Aorta (tissue), 5 donors: ENCODE data around the gene FLNA. TPM values are rescaled to one million over a fixed set of nuclear protein-coding genes. Genes with fewer than 3 reads are reported as not detected.

Experiments
- ATAC-seq: fragments of 200-7000 bp; cut with Tn5 transposase; one replicate; pipeline ENCODE4 v1.9.1; 2022; ENCODE audit warnings: moderate library complexity; ENCODE audit not compliant: low FRiP score
- DNase-seq, 2 donors: peaks; one replicate each; pipeline ENCODE4 v3.0.0-alpha.2; 2020
- H3K27ac ChIP-seq, 2 donors: one replicate each; pipeline ENCODE4 v1.5.1; 2013; ENCODE audit warnings: low read length in 2 of 2, mild to moderate bottlenecking in 2 of 2, moderate library complexity in 2 of 2, control low read depth in 1 of 2, inconsistent platforms in 1 of 2, low read depth in 1 of 2
- H3K27me3 ChIP-seq, 2 donors: one replicate each; pipeline ENCODE4 v1.6.1; 2013; ENCODE audit warnings: control low read depth in 1 of 2, low read length in 1 of 2, mild to moderate bottlenecking in 1 of 2, moderate library complexity in 1 of 2; ENCODE audit not compliant: insufficient read depth in 2 of 2, control insufficient read depth in 1 of 2
- H3K36me3 ChIP-seq, 2 donors: one replicate each; pipeline ENCODE4 v1.6.1; 2013; ENCODE audit warnings: control low read depth in 1 of 2, low read length in 1 of 2, mild to moderate bottlenecking in 1 of 2; ENCODE audit not compliant: insufficient read depth in 2 of 2, control insufficient read depth in 1 of 2
- H3K4me1 ChIP-seq, 2 donors: one replicate each; pipeline ENCODE4 v1.6.1; 2013; ENCODE audit warnings: low read length in 2 of 2, control low read depth in 1 of 2, mild to moderate bottlenecking in 1 of 2, moderate library complexity in 1 of 2; ENCODE audit not compliant: insufficient read depth in 2 of 2, control insufficient read depth in 1 of 2
- H3K4me3 ChIP-seq, 2 donors: one replicate each; pipeline ENCODE4 v1.5.1; 2013; ENCODE audit warnings: low read length in 2 of 2, control low read depth in 1 of 2, mild to moderate bottlenecking in 1 of 2
- H3K9me3 ChIP-seq: one replicate; pipeline ENCODE4 v1.6.1; 2013; ENCODE audit warnings: mild to moderate bottlenecking, low read length; ENCODE audit not compliant: control insufficient read depth
- WGBS, 2 donors: extraction: QIAGEN DNeasy Blood & Tissue Kit; methylation state at CpG; one replicate each; pipeline ENCODE4 v1.1.7; 2013; 5-methylcytosine and 5-hydroxymethylcytosine counted together
- intact Hi-C, 2 donors: fragments of 100-400 bp; cut with DNase I; formaldehyde crosslinking; loops; one replicate each; pipeline versions ENCODE4 v1.14.2 to v1.15.0; 2022
- long read RNA-seq, 2 donors: library from polyadenylated mRNA; unstranded; transcript quantifications; one replicate each; pipeline ENCODE4 v2.0.0, GENCODE V29; 2020 to 2021
- polyA plus RNA-seq, 2 donors: library from polyadenylated mRNA; stranded (reverse); fragments of 200-250 nt; gene quantifications; one replicate each; pipeline ENCODE4 v1.2.3, GENCODE V29; 2013
- total RNA-seq, 2 donors: library from RNA; stranded (reverse); fragmentation: NEBNext Ultra II Directional; extraction: Animal tissue kit (Norgen Biotek cat#: 25700); gene quantifications; one replicate each; pipeline ENCODE4 v1.2.1, GENCODE V29; 2021
- donor health status: healthy with polysubstance abuse.
- donor health status: Bipolar disorder and iron deficiency.
- donor health status: DM: no; HTN: no; CAD: no.
- donor health status: DM: no; HTN: no; CAD: no.
- donor health status: DM: yes; HTN: yes; CAD: no.

Gene FLNA, protein sequence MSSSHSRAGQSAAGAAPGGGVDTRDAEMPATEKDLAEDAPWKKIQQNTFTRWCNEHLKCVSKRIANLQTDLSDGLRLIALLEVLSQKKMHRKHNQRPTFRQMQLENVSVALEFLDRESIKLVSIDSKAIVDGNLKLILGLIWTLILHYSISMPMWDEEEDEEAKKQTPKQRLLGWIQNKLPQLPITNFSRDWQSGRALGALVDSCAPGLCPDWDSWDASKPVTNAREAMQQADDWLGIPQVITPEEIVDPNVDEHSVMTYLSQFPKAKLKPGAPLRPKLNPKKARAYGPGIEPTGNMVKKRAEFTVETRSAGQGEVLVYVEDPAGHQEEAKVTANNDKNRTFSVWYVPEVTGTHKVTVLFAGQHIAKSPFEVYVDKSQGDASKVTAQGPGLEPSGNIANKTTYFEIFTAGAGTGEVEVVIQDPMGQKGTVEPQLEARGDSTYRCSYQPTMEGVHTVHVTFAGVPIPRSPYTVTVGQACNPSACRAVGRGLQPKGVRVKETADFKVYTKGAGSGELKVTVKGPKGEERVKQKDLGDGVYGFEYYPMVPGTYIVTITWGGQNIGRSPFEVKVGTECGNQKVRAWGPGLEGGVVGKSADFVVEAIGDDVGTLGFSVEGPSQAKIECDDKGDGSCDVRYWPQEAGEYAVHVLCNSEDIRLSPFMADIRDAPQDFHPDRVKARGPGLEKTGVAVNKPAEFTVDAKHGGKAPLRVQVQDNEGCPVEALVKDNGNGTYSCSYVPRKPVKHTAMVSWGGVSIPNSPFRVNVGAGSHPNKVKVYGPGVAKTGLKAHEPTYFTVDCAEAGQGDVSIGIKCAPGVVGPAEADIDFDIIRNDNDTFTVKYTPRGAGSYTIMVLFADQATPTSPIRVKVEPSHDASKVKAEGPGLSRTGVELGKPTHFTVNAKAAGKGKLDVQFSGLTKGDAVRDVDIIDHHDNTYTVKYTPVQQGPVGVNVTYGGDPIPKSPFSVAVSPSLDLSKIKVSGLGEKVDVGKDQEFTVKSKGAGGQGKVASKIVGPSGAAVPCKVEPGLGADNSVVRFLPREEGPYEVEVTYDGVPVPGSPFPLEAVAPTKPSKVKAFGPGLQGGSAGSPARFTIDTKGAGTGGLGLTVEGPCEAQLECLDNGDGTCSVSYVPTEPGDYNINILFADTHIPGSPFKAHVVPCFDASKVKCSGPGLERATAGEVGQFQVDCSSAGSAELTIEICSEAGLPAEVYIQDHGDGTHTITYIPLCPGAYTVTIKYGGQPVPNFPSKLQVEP (N-terminal part only)
- total RNA-seq (1,000 to 10,000 TPM; 4,329 to 7,587 TPM), polyA plus RNA-seq (1,000 to 10,000 TPM in 1 of 2 donors, 100 to 1,000 TPM in 1; 515 to 7,857 TPM)
- long read RNA-seq, donor 1, full-length matches to known transcripts: 185 of 10,101 reads
- long read RNA-seq, donor 1, partial matches to known transcripts: 8,490 of 10,101 reads
- long read RNA-seq, donor 1, other reads (novel, unspliced or antisense): 1,426 of 10,101 reads
- long read RNA-seq, donor 2, full-length matches to known transcripts: 118 of 3,025 reads
- long read RNA-seq, donor 2, partial matches to known transcripts: 2,643 of 3,025 reads
- long read RNA-seq, donor 2, other reads (novel, unspliced or antisense): 264 of 3,025 reads

DNA sequence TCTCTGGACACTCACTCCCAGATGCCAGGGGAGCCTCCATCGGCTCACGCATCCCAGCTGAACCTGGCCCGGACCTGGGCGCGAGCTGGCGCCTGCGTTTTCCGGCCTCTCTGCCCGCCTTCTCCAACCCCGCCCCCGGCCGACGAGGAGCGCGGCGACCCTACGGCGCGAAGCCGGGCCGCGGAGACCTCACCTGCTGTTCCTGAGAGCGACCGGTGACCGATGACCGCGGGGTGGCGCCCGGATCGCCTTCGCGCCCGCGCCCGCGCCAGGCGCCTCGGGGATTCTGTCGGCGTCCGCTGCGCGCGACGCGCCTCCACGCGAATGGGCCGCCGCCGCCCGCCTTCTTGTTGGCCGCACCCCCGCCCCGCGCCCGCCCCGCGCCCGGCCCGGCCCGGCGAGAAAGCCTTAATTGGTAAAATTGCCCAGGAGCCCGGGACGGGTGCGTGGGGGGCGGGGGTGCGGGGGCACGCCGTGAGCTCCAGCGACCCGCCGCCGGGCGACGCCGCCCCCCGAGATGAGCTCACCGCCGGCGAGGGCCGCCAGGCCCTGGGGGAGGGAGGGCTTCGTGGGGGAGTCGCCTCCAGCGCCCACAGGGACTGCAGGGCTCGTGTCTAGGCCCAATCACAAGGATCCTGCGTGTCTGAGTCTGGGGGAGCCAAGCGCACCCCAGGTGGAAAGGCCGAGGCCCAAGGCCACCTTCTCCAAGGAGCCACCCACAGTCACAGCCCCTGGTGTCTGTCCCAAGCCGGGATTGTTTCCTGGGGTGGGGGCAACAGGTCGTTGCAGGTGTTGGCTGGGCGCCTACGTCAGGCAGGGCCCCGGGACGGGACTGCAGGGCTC lies at the start of gene FLNA:
FLNA (minus strand) TSS at position 322 of the 843 bp plus-strand sequence. CDS start 3,389 bp downstream, outside the sequence.
- Histone ChIP-seq H3K4me3 (peak within 1 kb of the TSS; percentile 35 to 55), H3K27ac (peak within 1 kb of the TSS; percentile 58 to 90), H3K4me1 (no peaks in the 10 kb centered on the region), H3K27me3 (no peaks in the 10 kb centered on the region), H3K36me3 (peaks cover 0 to 2% of the 10 kb centered on the region in 2 donors), H3K9me3 (no peaks in the 10 kb centered on the region)
- WGBS, 2 donors: 1 to 35% methylated on average over 73 to 95 of the region's 95 CpGs
- DNase-seq (peak; percentile 79 to 90), ATAC-seq (no peak)
- intact Hi-C loops: no loop called here

DNA sequence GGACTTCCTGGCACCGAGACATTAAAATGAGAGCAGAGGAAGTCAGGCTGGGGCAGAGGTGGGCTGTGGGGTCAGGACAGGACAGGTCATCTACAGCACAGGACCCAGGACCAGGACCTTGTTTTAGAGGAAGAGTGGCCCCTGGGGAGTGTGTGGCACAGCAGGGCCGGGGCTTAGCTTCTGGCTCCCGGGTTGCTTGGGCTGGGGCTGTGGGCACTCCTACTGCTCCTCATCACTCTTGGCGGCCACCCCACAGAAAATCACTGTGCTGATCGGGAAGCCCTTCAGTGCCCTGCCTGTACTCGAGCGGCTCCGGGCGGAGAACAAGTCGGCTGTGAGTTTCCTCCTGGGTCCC lies 45.9 kb upstream of the FLNA start:
- H3K27ac ChIP-seq: no peak overlapping the region
- ATAC-seq: no peak
- 89 to 92% methylated on average over 10 of the region's 10 CpGs for WGBS, 2 donors

DNA sequence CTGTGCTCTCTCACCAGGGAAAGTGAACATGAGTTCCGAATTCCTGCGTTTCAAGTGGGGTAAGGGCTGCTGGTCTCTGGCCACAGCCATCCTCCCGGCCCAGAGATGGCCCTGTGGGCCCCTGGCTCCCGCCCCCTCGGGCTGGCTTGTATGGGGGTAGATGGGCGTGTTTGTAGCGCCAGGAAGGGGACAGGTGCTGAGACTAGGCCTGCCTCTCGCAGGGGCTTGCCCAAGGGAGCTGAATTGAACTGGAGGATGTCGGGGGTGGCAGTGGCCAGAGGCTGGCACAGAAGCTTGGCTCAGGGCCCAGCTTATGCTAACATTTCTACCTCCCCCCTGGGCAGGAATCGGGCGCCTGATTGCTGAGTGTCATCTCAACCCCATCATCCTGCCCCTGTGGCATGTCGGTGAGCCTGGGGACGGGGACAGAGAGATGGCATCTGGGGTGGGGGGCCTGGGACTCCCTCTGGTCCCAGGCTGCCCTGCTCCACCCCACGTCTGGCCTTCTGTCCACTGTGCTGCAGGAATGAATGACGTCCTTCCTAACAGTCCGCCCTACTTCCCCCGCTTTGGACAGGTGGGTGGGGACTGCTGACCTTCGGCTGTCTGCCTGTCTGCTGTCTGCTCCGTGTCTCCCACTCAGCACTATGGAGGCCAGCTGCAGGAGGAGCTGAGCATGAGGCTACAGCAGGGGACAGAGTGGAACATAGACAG lies 45.4 kb upstream of the FLNA start:
- 71% methylated on average over 19 of the region's 19 CpGs for WGBS, 2 donors
- H3K27ac ChIP-seq: no peak overlapping the region
- ATAC-seq (peak; percentile 33), DNase-seq (no peak)
- no peak overlapping the region for H3K4me3 ChIP-seq
- H3K9me3 ChIP-seq: no peaks in the 10 kb centered on the region
- intact Hi-C loops: no loop called here
- no peaks in the 10 kb centered on the region for H3K4me1 ChIP-seq
- no peaks in the 10 kb centered on the region for H3K27me3 ChIP-seq
- no peaks in the 10 kb centered on the region for H3K36me3 ChIP-seq

More for the DNA sequence above, 45.9 kb upstream of the FLNA start:
- no peak for DNase-seq
- H3K27me3 ChIP-seq: no peaks in the 10 kb centered on the region
- H3K4me1 ChIP-seq: no peaks in the 10 kb centered on the region
- no peaks in the 10 kb centered on the region for H3K9me3 ChIP-seq
- H3K4me3 ChIP-seq: no peak overlapping the region
- no peaks in the 10 kb centered on the region for H3K36me3 ChIP-seq
- intact Hi-C loops: no loop called here

DNA sequence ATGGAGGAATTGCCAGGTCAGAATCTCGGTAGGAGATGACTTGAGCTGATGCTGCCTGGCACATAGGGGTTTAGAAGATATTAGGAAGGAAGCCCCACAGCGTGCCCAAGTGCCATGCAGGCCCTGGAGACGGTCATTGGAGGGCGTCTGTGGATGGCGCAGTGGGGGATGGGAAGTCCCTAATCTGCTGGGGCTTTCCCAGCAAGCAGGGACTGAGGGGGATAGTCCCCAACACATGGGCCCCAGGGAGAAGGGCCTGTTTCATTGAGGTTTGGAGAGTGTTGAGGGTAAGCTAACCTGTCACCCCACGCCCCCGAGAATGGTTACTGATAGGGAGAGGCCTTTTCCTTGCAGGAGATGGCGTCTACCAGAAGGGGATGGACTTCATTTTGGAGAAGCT lies 44.8 kb upstream of the FLNA start:
- Histone ChIP-seq H3K27ac (no peak overlapping the region), H3K36me3 (no peaks in the 10 kb centered on the region), H3K27me3 (no peaks in the 10 kb centered on the region), H3K4me3 (no peak overlapping the region), H3K4me1 (no peaks in the 10 kb centered on the region), H3K9me3 (no peaks in the 10 kb centered on the region)
- DNase-seq (no peak), ATAC-seq (no peak)
- intact Hi-C loops: no loop called here
- WGBS, 2 donors: 88 to 91% methylated on average over 8 of the region's 8 CpGs

DNA sequence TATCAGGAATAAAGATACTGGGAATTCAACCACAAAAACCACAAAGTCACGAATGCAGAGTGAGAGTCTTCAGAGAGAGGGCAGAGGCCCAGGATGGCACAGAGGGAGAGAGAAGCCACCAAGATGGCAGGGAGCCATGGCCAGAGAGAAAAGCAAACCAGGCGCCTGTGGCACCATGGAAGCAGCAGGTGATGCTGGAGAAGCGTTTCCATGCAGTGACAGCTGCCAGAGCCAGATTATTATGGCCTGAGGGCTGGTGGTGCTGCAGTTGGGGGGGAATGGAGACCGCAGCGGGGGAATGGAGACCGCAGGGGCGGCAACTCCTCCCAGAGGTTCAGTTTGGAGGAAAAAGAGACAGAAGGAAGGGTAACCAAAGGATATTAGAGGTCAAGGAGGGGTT lies 42.7 kb upstream of the FLNA start:
- Histone ChIP-seq H3K36me3 (no peaks in the 10 kb centered on the region), H3K27ac (no peak overlapping the region), H3K27me3 (no peaks in the 10 kb centered on the region), H3K4me3 (no peak overlapping the region), H3K9me3 (no peaks in the 10 kb centered on the region), H3K4me1 (no peaks in the 10 kb centered on the region)
- 70 to 84% methylated on average over 7 of the region's 7 CpGs for WGBS, 2 donors
- no peak for DNase-seq
- intact Hi-C loops: no loop called here
- ATAC-seq: no peak

DNA sequence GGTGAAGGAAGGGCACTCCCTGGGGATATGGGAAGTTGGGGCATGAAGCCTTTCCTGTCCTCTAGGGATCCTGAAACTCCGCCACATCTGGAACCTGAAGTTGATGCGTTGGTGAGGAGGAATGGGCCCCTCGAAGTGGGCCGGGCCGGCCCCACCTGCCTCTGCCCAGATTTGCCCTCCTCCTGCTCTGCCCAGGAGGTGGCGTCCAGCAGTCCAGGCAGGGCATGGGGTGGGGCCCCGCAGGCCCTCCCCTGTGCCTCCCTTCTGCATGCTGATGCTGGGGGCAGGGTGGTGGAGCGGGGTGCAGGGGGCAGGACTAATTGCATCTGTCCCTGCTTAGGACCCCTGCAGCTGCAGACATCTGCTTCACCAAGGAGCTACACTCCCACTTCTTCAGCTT lies 38.7 kb upstream of the FLNA start:
- no peak for ATAC-seq
- WGBS, 2 donors: 75 to 78% methylated on average over 8 of the region's 8 CpGs
- Histone ChIP-seq H3K36me3 (no peaks in the 10 kb centered on the region), H3K9me3 (no peaks in the 10 kb centered on the region), H3K27me3 (no peaks in the 10 kb centered on the region), H3K27ac (no peak overlapping the region), H3K4me1 (no peaks in the 10 kb centered on the region), H3K4me3 (no peak overlapping the region)
- DNase-seq: no peak
- intact Hi-C loops: no loop called here

DNA sequence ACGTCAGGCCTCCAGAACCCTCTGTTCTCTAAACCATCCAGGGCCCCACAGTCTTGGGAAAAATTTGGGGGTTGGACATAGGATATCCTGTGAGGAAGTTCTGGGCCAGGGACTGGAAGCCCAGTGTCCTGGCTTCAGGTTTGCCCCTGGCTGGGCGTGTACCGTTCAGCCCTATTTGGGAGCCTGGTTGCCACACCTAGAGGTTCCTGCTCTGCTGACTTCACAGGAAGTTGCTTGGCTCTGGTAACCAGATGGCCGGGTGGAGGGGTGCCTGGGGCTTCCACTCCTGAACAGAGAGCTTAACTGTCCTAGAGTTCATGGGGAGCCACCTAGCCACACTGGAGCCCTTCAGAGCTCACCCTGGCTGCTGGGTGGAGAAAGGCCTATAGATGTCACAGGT lies 38.0 kb upstream of the FLNA start:
- peak overlapping the region in 1 of 2 donors; percentile 62 for H3K27ac ChIP-seq
- H3K9me3 ChIP-seq: no peaks in the 10 kb centered on the region
- no peaks in the 10 kb centered on the region for H3K4me1 ChIP-seq
- no peaks in the 10 kb centered on the region for H3K36me3 ChIP-seq
- no peaks in the 10 kb centered on the region for H3K27me3 ChIP-seq
- WGBS, 2 donors: 22 to 50% methylated on average over 4 of the region's 4 CpGs
- H3K4me3 ChIP-seq: no peak overlapping the region
- DNase-seq (peak in 1 of 2 donors; percentile 62), ATAC-seq (no peak)
- intact Hi-C loops: no loop called here
